Smooth muscle cell of the umbilical artery (primary cell): ENCODE measurements around the gene MBOAT7. TPM values are rescaled to one million over a fixed set of nuclear protein-coding genes. Genes with fewer than 3 reads are reported as not detected.

Experiments
- total RNA-seq: library from RNA; depleted of rRNA; stranded (reverse); fragments of >200 nt; gene quantifications from 2 replicates; pipeline ENCODE4 v1.2.3, GENCODE V29; 2014

MBOAT7 gene, protein sequence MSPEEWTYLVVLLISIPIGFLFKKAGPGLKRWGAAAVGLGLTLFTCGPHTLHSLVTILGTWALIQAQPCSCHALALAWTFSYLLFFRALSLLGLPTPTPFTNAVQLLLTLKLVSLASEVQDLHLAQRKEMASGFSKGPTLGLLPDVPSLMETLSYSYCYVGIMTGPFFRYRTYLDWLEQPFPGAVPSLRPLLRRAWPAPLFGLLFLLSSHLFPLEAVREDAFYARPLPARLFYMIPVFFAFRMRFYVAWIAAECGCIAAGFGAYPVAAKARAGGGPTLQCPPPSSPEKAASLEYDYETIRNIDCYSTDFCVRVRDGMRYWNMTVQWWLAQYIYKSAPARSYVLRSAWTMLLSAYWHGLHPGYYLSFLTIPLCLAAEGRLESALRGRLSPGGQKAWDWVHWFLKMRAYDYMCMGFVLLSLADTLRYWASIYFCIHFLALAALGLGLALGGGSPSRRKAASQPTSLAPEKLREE
- 59.7 and 112 TPM in 2 replicates for total RNA-seq

DNA sequence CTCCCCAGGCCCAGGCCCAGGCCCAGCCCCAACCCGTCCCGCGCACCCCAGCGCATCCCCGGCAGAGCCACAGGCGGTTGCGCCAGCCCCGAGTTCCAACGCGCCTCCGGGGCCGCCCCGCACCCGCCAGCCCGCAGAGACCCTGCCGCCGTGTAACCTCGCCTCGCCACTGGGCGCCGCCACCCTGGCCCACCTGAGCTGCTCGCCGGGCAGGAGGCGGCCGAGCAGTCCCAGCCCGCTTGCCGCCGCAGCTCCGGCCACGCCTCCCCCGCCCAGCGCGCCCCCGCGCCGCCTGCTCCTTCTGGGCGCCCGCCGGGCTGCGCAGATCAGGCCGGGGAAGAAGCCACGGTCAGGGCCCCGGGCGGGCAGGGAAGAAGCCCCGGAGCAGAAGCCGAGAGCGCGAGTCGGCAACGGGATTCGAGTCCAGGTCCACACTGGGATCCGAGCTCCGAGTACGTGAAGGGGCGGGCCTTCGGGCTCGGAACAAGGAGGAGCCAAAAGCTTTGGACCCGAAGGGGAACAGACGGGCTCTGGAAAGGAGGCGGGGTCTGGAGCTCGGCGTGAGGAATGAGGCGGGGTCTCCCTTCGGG is at the start of gene MBOAT7:
TSS of gene MBOAT7 (minus strand) at position 436 of the 590 bp plus-strand sequence. CDS start 1,072 bp downstream, outside the sequence.

DNA sequence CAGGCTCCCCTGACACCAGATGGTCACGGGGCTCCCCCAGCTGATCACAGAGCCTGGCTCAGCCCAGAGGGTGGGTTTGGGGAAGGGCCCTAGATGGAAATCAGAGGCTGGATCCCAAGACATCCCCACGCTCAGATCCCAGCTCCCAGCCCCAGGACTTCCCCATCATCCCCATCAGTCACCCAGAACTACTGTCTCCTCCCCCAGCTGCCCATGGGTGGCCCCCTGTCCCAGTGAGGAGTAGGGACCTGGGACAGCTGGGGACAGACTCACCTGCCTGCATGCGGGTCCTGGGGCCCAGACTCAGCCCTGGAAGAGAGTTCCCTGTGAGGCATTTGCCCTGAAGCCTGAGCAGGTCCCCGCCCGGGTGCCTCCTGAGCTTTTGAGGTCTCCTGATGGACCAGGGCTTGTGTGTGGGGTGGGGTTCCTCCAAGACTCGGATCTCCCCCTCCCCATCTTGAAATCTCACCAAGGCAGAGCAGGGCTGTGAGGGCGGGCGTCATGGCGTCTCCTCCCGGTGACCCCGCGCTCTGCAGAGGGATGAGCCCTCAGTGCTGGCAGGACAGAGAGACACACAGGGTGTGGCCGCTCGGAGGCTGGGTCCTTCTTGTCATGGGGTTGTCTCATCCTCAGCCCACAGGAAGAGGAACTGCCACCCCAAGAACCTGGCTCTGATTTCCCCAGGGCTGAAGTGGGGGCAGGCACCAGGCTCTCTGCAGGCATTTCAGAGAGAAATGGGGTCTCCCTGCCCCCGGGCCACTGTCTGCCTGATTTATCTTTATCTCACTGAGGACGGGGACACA is 33.3 kb upstream of the MBOAT7 start, which contains the start of gene LILRB3:
TSS of gene LILRB3 (minus strand) at position 534 of the 803 bp plus-strand sequence. CDS start at position 503, 31 bp downstream.

GRCh38 chr19:54191011-54191810 is 1.8 kb upstream of the MBOAT7 start, which contains the start of gene TSEN34:
TSEN34 (plus strand) TSS chr19:54191308; CDS start chr19:54191365, 57 bp downstream.

DNA sequence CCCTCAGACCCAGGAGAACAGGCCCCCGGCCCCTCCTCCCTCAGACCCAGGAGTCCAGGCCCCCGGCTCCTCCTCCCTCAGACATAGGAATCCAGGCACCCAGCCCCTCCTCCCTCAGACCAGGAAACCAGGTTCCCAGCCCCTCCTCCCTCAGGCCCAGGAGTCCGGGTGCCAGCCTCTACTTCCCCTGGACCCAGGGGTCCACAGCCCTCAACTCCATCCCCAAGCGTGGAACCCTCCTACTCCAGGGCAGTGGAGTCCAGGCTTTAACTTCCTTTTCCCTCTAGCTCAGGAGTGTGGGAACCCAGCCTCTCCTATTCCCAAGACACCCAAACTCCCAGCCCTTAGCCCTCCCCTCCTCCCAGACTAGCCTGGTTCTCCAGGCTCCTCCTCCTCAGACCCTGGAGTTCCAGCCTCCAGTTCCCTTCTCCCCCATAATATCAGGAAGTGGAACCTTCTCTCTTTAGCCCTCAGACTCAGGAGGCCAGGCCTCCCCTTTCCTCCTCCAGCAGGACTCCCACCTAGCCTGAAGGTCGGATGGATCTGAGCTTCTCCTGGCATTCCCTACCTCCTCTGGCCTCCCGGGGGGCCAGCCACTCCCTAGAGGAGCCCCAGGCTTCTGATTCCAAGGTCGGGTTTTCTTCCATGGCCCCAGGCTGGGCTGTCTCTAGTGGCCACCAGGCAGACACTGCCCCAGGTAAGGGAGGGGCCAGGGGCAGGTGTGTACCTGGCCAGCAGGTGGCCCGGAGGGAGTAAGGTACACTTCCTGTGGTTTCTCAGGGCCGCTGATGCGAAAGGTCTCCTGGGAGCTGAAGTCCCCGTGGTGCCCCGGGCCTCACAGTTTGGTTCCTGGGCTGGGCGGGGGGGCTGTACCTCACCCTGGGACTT is 16.7 kb downstream of the MBOAT7 start, which contains the start of gene TMC4:
TSS of gene TMC4 (minus strand) at position 690 of the 888 bp plus-strand sequence. CDS start at position 647, 43 bp downstream.

GRCh38 chr19:54159352-54160181 is 29.8 kb downstream of the MBOAT7 start, which contains the start of gene LENG1:
LENG1 (minus strand) TSS chr19:54159721; CDS start chr19:54159695, 26 bp downstream.

DNA sequence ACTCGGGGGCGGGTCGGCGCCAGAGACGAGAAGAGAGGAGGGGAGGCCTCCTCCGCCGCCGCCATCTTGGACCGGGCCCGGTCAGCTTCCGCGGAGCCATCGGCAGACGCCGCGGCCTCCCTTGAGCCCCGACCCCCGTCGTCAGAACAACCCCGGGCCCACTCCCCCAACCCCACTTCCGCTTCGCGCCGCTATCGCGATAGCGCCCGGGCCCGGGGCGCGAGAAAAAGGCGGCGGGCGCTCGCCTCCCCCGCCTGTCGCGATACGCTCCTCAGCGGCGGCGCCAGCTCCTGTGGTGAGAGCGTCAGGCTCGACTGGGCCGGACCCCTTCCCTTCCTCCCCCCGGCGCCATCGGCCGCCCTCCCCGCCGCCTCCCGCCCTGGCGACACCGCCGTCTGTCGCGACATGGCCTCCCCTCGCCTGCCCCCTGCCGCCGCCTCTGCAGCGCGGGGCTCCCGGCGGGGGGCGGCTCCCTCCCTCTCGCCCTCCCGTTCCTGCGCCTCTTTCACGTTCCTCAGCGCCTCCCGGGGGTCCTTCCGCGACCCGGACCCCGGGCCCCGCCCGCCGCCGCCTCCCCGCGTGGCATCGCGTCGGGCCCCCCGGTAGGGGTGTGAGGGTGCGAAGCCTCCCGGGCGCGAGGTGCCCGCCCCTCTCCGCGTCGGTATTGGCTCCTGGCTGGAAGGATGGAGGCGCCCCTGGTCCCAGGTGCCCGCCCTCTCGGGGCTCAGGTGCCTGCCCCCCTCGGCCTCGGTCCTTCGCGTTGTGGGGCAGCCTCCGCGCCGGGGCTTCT is 51.5 kb downstream of the MBOAT7 start, which contains the start of gene CNOT3:
TSS of gene CNOT3 (plus strand) at position 64 of the 790 bp plus-strand sequence. CDS start 5,217 bp downstream, outside the sequence.

Other genes with a start within 250 kb of the MBOAT7 start
- gene CACNG8, start 226.6 kb downstream of the MBOAT7 start, total RNA-seq = 0.23 and 0.59 TPM in 2 replicates
- not detected in 2 replicates for gene CACNG6, start 197.9 kb downstream of the MBOAT7 start, total RNA-seq
- not detected in 2 replicates for gene VSTM1, start 125.7 kb downstream of the MBOAT7 start, total RNA-seq
- not detected in 2 replicates for gene TARM1, start 108.2 kb downstream of the MBOAT7 start, total RNA-seq
- 0.78 TPM in 1 of 2 replicates, not detected in the other for gene OSCAR, start 88.8 kb downstream of the MBOAT7 start, total RNA-seq
- gene NDUFA3, start 86.7 kb downstream of the MBOAT7 start, total RNA-seq = 8.8 and 9.5 TPM in 2 replicates
- gene TFPT, start 73.9 kb downstream of the MBOAT7 start, total RNA-seq = 9.1 and 18.1 TPM in 2 replicates
- gene PRPF31, start 73.8 kb downstream of the MBOAT7 start, total RNA-seq = 37.1 and 60.9 TPM in 2 replicates
- gene CNOT3, start 51.8 kb downstream of the MBOAT7 start, total RNA-seq = 13.1 and 25.5 TPM in 2 replicates
- gene LENG1, start 29.9 kb downstream of the MBOAT7 start, total RNA-seq = 4.6 and 5.3 TPM in 2 replicates
- gene TMC4, start 16.4 kb downstream of the MBOAT7 start, total RNA-seq = under 0.01 and 0.60 TPM in 2 replicates
- 65.0 and 78.9 TPM in 2 replicates for gene TSEN34, start 1.7 kb upstream of the MBOAT7 start, total RNA-seq
- gene RPS9, start 11.3 kb upstream of the MBOAT7 start, total RNA-seq = 753 and 1,564 TPM in 2 replicates
- not detected in 2 replicates for gene LILRB3, start 33.4 kb upstream of the MBOAT7 start, total RNA-seq
- not detected in 2 replicates for gene LILRA6, start 53.2 kb upstream of the MBOAT7 start, total RNA-seq
- not detected in 2 replicates for gene LILRB5, start 67.7 kb upstream of the MBOAT7 start, total RNA-seq
- gene LILRB2, start 91.5 kb upstream of the MBOAT7 start, total RNA-seq = not detected in 2 replicates
- gene LILRA5, start 123.6 kb upstream of the MBOAT7 start, total RNA-seq = not detected in 2 replicates
- gene LILRA4, start 149.6 kb upstream of the MBOAT7 start, total RNA-seq = not detected in 2 replicates
- not detected in 2 replicates for gene LAIR1, start 175.4 kb upstream of the MBOAT7 start, total RNA-seq
- not detected in 2 replicates for gene TTYH1, start 225.9 kb upstream of the MBOAT7 start, total RNA-seq